GM18526 (cell line): ENCODE measurements around the gene PCDHB1.

Experiments used
- POLR2A ChIP-seq: IDR thresholded peaks from 3 replicates; pipeline ENCODE4 v1.6.1; 2011; ENCODE audit not compliant: insufficient read length; ENCODE audit errors: extremely low read depth

Gene PCDHB1

GRCh38 chr5:141040093-141040770, 10.9 kb upstream of the PCDHB1 start:
- no peak for TF ChIP-seq POLR2A

DNA sequence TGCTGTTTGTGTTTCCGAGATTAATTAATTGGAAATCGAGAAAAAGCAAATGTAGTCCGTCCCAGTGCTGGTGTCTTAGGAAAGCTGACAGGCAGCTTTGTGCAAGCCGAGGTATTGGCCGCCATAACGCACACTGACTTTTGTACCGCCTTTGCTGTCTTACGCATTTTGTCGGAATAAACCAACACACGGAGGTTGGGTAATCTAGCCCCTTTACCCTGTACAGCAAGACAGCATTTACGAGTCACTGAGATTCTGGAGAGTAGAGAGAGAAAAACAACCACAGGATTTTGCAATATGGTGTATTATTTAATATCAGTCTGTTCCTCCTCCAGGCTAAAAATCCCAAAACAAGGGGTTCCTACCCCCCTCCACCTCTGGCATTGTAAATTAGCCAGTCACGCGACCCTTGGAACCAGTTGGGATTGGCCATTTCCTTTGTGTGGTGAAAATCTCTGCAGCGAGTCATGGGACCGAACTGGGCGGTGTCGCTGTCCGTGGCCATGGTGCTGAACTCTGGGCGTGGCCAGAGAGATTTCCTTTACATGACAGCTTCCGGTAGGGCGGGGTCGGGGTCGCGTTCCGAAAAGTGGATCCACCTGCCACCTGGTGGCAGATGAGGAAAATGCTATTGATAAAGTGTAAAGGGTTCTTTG, 10.3 kb upstream of the PCDHB1 start:
- TF ChIP-seq POLR2A, result no peak

DNA sequence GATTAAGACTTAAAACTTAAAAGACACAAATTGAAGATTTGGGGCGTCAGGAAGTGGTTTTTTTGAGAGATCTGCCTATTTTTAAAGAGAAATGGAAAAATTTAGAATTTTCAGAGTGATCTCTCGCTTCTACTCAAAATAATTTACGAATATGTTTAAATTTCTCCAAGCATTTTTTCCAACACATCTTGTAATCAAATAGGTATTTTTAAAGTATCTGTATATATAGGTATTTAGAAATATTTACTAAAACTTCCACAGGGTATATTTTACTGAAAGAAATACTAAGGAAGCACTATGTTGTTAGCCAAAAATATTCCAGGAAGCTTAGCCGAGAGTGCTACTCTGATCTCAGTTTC, 9.8 kb upstream of the PCDHB1 start:
- TF ChIP-seq POLR2A, result no peak

DNA sequence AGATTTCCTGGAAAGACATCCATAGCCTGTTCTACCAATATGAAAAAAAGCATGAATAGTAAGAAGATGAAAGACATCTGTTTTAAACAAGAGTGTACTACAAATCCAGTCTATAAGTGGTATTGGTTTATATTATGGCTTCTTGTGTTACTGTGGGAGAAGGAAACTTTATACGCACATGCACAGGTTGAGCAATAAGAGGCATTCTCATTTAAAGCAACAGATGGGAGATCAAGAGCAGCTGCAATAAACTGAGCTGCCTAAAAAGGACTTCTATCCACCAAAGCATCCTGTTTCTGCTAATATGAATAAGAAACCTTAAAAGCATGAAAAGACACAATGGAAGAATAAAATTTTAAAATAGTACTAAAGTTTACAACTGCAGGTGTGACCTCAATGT, 8.6 kb upstream of the PCDHB1 start:
- no peak for TF ChIP-seq POLR2A

DNA sequence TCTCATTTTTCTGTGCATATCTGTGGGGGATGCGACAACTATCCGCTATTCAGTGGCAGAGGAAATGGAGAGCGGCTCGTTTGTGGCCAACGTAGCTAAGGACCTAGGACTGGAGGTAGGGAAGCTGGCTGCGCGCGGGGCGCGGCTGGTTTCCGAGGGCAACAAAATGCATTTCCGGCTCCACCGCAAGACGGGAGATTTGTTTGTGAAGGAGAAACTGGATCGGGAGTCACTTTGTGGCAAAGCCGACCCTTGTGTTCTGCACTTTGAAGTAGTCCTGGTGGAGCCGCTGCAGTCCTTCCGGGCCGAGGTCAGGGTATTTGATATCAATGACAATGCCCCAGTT, 320 bp downstream of the PCDHB1 start:
- no peak for TF ChIP-seq POLR2A

DNA sequence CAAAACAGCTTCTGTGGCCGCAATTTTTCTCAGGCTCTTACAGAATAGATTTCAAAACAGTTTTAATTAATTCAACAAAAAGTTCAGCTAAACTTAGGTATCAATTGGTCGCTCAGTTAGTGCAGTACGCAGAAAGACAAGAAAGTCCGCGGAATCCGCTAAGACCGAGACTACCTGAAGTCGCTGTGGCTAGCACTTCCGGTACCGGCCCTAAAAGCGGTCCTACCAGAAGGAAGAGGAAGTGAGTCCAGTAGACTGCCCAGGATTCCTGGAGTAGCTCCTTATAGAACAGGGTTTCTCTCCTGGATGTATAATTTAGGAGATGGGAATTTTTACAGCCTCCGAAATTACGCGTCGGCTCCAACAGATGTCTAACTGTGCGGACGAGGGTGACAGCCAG, 26.7 kb downstream of the PCDHB1 start:
- no peak for TF ChIP-seq POLR2A

DNA sequence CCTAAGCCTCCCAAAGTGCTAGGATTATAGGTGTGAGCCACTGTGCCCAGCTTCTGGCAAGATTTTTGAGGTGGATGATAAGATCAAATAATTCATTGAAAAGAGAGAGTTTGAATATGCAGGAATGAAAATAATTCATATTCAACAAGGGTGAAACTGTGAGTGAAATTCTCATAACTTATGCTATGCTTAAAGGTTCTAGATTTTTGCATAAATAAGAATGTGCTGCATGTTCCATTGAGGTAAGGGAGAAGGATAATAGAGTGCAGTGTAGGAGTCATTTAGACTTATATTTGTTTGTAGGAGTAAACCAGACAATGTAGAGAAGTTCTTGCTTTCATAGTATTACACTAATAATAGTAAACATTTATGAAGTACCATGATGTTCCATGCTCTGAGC, 31.1 kb downstream of the PCDHB1 start:
- no peak for TF ChIP-seq POLR2A

GRCh38 chr5:141084487-141084989, 33.4 kb downstream of the PCDHB1 start:
- TF ChIP-seq POLR2A, result no peak

GRCh38 chr5:141094481-141095262, 43.5 kb downstream of the PCDHB1 start, which contains the start of gene PCDHB2:
Gene PCDHB2 (plus strand): TSS chr5:141094615. CDS start chr5:141094791, 176 bp downstream.
- no peak for TF ChIP-seq POLR2A

GRCh38 chr5:141095263-141095641, 44.1 kb downstream of the PCDHB1 start:
- TF ChIP-seq POLR2A, result no peak

DNA sequence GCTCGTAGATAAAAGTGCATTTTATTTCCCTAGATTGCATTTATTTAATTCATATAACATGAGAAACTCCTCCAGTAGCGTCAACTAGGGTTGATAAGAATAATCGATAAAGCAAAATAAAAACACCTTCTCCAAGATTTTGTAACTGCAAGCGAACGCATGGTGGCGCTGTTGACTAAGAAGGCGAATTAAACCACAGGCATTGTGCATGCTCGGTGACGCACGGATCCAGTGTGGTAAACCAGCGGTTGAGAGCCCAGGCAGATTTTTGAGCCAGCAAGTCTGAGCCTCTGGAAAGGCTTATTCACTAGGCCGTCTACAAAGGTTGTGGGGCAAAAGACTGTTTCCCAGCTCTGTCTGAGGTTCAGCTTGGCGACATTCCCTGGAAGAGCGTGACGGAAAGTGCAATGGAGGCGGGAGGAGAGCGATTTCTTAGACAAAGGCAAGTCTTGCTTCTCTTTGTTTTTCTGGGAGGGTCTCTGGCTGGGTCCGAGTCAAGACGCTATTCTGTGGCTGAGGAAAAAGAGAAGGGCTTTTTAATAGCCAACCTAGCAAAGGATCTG, 49.1 kb downstream of the PCDHB1 start, which contains the start of gene PCDHB3:
TSS of gene PCDHB3 (plus strand) at position 231 of the 563 bp plus-strand sequence. CDS start at position 408, 177 bp downstream.
- no peak for TF ChIP-seq POLR2A

DNA sequence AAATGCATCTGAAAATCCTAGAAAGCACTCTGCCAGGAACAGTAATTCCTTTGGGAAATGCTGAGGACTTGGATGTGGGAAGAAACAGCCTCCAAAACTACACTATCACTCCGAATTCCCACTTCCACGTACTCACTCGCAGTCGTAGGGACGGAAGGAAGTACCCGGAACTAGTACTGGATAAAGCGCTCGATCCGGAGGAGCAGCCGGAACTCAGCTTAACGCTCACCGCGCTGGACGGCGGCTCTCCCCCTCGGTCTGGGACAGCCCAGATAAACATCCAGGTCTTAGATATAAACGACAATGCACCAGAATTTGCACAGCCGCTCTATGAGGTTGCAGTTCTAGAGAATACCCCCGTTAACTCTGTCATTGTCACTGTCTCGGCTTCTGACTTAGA, 49.9 kb downstream of the PCDHB1 start:
- no peak for TF ChIP-seq POLR2A

DNA sequence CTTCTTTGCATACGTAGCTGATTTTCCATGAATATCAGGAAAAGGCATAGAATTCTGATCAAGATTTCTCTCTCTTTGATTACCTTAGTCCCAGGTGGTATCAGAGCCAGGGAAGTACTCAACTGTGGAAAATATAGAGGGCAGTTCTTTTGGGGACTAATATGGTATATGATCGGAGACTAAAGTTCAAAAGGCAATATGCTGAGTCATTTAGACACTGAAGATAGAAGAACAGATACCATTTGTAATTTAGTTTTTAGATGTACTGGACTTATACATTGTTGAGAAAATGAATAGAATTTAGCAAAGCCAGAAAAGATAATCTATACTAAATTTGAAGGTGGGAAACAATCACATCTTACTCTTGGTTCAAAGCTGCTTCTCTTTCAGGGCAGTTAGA, 54.2 kb downstream of the PCDHB1 start:
- no peak for TF ChIP-seq POLR2A
